ENCODE results near the gene BEX2. TPM values are rescaled to one million over a fixed set of nuclear protein-coding genes. Genes with fewer than 3 reads are reported as not detected.
"Not testable (repeated sequence)": the region's sequence is repeated elsewhere in the genome, so short reads cannot be mapped to it uniquely, and the experiment has no call there.

BEX2 gene
- total and polyA plus RNA-seq, 9 of the 15 experiments (the other 6 are each of a cell fraction or from before 2014, with no cell fraction given): 5.4 to 18.0 (median 8.3) TPM

DNA sequence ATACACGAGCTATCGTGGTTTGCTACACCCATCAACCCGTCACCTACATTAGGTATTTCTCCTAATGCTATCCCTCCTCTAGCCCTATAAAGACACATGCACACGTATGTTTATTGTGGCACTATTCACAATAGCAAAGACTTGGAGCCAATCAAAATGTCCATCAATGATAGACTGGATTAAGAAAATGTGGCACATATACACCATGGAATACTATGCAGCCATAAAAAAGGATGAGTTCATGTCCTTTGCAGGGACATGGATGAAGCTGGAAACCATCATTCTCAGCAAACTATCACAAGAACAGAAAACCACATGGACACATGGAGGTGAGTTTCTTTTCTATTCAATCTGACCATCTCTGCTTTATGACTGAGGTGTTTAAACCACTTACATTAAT lies 5.1 kb downstream of the BEX2 start:
- H3K9me3 ChIP-seq (replicated peaks; ENCODE audit: control insufficient read depth, insufficient read depth, low read depth, low read length); H4K20me1 ChIP-seq (replicated peaks; ENCODE audit: control insufficient read depth, insufficient read depth, low read length); ATAC-seq; in situ Hi-C loops (cut with MboI); H2AFZ ChIP-seq (ENCODE audit: low read depth, low read length); CTCF ChIA-PET (ENCODE audit: low intra/inter-chr PET ratio); H3K4me1 ChIP-seq (replicated peaks in 1 of 2; ENCODE audit: control insufficient read depth in 2 of 2, insufficient read depth in 2 of 2, low read length in 2 of 2); H3K9ac ChIP-seq (ENCODE audit: insufficient read depth in 1 of 2, low read depth in 2 of 2, low read length in 2 of 2); DNase-seq (ENCODE audit: extremely low read depth in 1 of 4, low spot score in 3 of 4); BruUV-seq (replicated peaks); H3K4me2 ChIP-seq (ENCODE audit: insufficient read depth, low read length); FAIRE-seq; H3K27ac ChIP-seq (ENCODE audit: extremely low read depth, low read depth, low read length); H3K27me3 ChIP-seq (ENCODE audit: control insufficient read depth in 2 of 2, insufficient read depth in 2 of 2, low read length in 2 of 2); POLR2A ChIA-PET; intact Hi-C loops (cut with micrococcal nuclease); H3K79me2 ChIP-seq (ENCODE audit: control insufficient read depth, insufficient read depth, low read length); H3K9me1 ChIP-seq (ENCODE audit: control insufficient read depth, insufficient read depth, low read length); H3K4me3 ChIP-seq; H3K36me3 ChIP-seq (ENCODE audit: control insufficient read depth, insufficient read depth, low read length): not testable (repeated sequence)
- 19% methylated on average over 3 of the region's 4 CpGs for WGBS (ENCODE audit: insufficient coverage, low coverage, missing lambda C conversion rate)
- TF ChIP-seq ZNF146 (CRISPR knock-in tag; IDR thresholded peaks at IDR 0.05; ENCODE audit: unreplicated experiment) (peak; percentile 73), RBM25 (IDR thresholded peaks at IDR 0.05; ENCODE audit: low read depth, low read length, severe bottlenecking) (peak; percentile 42)

DNA sequence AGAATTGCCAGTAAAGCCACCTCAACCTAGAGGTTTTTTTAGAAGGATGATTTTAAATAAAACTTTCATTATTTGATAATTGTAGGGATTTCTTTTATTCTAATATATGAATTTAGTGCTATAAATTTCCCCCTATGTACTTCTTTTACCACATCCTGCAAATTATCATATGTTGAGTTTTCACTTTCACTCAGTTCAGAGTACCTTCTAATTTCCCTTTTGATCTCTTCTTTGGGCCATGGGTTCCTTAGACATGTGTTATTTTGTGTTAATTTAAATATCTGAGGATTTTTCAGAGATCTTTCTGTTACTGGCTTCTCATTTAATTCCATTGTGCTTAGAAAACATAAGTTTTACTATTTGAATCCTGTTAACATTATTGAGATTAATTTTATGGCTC lies 6.1 kb downstream of the BEX2 start:
- DNase-seq (ENCODE audit: extremely low read depth in 1 of 4, low spot score in 3 of 4) (no peak), ATAC-seq (no peak), FAIRE-seq (no peak)
- CTCF ChIA-PET (ENCODE audit: low intra/inter-chr PET ratio): no interaction called here
- no peak overlapping the region for H3K27ac ChIP-seq (ENCODE audit: extremely low read depth, low read depth, low read length)
- no peaks in the 10 kb centered on the region for H3K36me3 ChIP-seq (ENCODE audit: control insufficient read depth, insufficient read depth, low read length)
- H4K20me1 ChIP-seq (replicated peaks; ENCODE audit: control insufficient read depth, insufficient read depth, low read length): no peaks in the 10 kb centered on the region
- no peak overlapping the region for H3K4me2 ChIP-seq (ENCODE audit: insufficient read depth, low read length)
- no peaks in the 10 kb centered on the region for H3K79me2 ChIP-seq (ENCODE audit: control insufficient read depth, insufficient read depth, low read length)
- H2AFZ ChIP-seq (ENCODE audit: low read depth, low read length): no peak overlapping the region
- in situ Hi-C loops (cut with MboI): no loop called here
- BruUV-seq (replicated peaks): no TSS peak
- H3K9ac ChIP-seq (ENCODE audit: insufficient read depth in 1 of 2, low read depth in 2 of 2, low read length in 2 of 2): no peak overlapping the region
- H3K4me3 ChIP-seq: no peak overlapping the region
- POLR2A ChIA-PET: no interaction called here
- intact Hi-C loops (cut with micrococcal nuclease): no loop called here
- H3K9me3 ChIP-seq (replicated peaks; ENCODE audit: control insufficient read depth, insufficient read depth, low read depth, low read length): no peaks in the 10 kb centered on the region
- H3K9me1 ChIP-seq (ENCODE audit: control insufficient read depth, insufficient read depth, low read length): no peaks in the 10 kb centered on the region
- no peaks in the 10 kb centered on the region; a peak in 1 of 5 replicates for H3K4me1 ChIP-seq (replicated peaks in 1 of 2; ENCODE audit: control insufficient read depth in 2 of 2, insufficient read depth in 2 of 2, low read length in 2 of 2)
- H3K27me3 ChIP-seq (ENCODE audit: control insufficient read depth in 2 of 2, insufficient read depth in 2 of 2, low read length in 2 of 2): no peaks in the 10 kb centered on the region
- TF ChIP-seq SNRNP70 (optimal IDR thresholded peaks at IDR 0.05; ENCODE audit: low read depth, low read length) (no peak), ZNF699 (CRISPR knock-in tag; IDR thresholded peaks at IDR 0.05; ENCODE audit: insufficient replicate concordance) (no peak), PRMT5 (CRISPR knock-in tag; IDR thresholded peaks at IDR 0.05) (no peak), HDAC6 (IDR thresholded peaks at IDR 0.05; ENCODE audit: low read depth, low read length) (no peak), ZNF274 (IDR thresholded peaks at IDR 0.05; ENCODE audit: borderline replicate concordance, low read depth, low read length) (no peak)
- TF ChIP-seq, protein P1, sequence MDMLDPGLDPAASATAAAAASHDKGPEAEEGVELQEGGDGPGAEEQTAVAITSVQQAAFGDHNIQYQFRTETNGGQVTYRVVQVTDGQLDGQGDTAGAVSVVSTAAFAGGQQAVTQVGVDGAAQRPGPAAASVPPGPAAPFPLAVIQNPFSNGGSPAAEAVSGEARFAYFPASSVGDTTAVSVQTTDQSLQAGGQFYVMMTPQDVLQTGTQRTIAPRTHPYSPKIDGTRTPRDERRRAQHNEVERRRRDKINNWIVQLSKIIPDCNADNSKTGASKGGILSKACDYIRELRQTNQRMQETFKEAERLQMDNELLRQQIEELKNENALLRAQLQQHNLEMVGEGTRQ (CRISPR knock-in tag; IDR thresholded peaks at IDR 0.05): no peak
- TF ChIP-seq, protein P2, sequence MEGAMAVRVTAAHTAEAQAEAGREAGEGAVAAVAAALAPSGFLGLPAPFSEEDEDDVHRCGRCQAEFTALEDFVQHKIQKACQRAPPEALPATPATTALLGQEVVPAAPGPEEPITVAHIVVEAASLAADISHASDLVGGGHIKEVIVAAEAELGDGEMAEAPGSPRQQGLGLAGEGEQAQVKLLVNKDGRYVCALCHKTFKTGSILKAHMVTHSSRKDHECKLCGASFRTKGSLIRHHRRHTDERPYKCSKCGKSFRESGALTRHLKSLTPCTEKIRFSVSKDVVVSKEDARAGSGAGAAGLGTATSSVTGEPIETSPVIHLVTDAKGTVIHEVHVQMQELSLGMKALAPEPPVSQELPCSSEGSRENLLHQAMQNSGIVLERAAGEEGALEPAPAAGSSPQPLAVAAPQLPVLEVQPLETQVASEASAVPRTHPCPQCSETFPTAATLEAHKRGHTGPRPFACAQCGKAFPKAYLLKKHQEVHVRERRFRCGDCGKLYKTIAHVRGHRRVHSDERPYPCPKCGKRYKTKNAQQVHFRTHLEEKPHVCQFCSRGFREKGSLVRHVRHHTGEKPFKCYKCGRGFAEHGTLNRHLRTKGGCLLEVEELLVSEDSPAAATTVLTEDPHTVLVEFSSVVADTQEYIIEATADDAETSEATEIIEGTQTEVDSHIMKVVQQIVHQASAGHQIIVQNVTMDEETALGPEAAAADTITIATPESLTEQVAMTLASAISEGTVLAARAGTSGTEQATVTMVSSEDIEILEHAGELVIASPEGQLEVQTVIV (CRISPR knock-in tag; IDR thresholded peaks at IDR 0.05; ENCODE audit: borderline replicate concordance): no peak
- TF ChIP-seq, protein P3, sequence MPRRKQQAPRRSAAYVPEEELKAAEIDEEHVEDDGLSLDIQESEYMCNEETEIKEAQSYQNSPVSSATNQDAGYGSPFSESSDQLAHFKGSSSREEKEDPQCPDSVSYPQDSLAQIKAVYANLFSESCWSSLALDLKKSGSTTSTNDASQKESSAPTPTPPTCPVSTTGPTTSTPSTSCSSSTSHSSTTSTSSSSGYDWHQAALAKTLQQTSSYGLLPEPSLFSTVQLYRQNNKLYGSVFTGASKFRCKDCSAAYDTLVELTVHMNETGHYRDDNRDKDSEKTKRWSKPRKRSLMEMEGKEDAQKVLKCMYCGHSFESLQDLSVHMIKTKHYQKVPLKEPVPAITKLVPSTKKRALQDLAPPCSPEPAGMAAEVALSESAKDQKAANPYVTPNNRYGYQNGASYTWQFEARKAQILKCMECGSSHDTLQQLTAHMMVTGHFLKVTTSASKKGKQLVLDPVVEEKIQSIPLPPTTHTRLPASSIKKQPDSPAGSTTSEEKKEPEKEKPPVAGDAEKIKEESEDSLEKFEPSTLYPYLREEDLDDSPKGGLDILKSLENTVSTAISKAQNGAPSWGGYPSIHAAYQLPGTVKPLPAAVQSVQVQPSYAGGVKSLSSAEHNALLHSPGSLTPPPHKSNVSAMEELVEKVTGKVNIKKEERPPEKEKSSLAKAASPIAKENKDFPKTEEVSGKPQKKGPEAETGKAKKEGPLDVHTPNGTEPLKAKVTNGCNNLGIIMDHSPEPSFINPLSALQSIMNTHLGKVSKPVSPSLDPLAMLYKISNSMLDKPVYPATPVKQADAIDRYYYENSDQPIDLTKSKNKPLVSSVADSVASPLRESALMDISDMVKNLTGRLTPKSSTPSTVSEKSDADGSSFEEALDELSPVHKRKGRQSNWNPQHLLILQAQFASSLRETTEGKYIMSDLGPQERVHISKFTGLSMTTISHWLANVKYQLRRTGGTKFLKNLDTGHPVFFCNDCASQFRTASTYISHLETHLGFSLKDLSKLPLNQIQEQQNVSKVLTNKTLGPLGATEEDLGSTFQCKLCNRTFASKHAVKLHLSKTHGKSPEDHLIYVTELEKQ (CRISPR knock-in tag; IDR thresholded peaks at IDR 0.05): no peak
